HCT116 (cell line): Measurements from ENCODE around the gene ACOT4. TPM values are rescaled to one million over a fixed set of nuclear protein-coding genes. Genes with fewer than 3 reads are reported as not detected.
A peak's percentile ranks its signal among the peaks of the same experiment; 100 is the strongest.

Experiments used
- ATAC-seq: fragments of 200-7000 bp; cut with Tn5 transposase; 2 replicates; pipeline ENCODE4 v1.9.1; 2020; ENCODE audit warnings: mild to moderate bottlenecking, moderate library complexity
- BruUV-seq: library from RNA; stranded (reverse); fragments of 400-500 nt; replicated peaks from 2 replicates; lab custom pipeline; 2021; lab: Mats Ljungman, UMichigan
- CTCF ChIA-PET: fragments of 300-600 bp; sonication (Branson Sonifier 250); formaldehyde crosslinking; loops from one replicate; lab custom pipeline; 2021; ENCODE audit warnings: antibody characterized with exemption; lab: Charles Lee
- POLR2A ChIA-PET: fragments of 300-600, 350-600 bp; sonication (Branson Sonifier 250); formaldehyde crosslinking; loops from one replicate; lab custom pipeline; 2021; ENCODE audit warnings: antibody characterized with exemption; lab: Charles Lee
- RAD21 ChIA-PET, 2 experiments: fragments of 300-600 bp; sonication (Branson Sonifier 250); formaldehyde crosslinking; loops; one replicate each; lab custom pipeline; 2023; ENCODE audit warnings: low total read pairs in 2 of 2; ENCODE audit not compliant: uncharacterized antibody in 2 of 2, unreplicated experiment in 2 of 2, low non-redundant PET in 1 of 2; lab: Charles Lee
- DNase-seq: peaks from one replicate; pipeline ENCODE4 v3.0.0-alpha.2; 2010; ENCODE audit warnings: low read depth, low spot score
- H2AFZ ChIP-seq: fragments of 200-600 bp; shearing (Covaris generic), sonication (generic); 2 replicates; pipeline ENCODE4 v1.6.1; 2017; ENCODE audit warnings: low read depth, mixed run types, mixed read lengths, antibody characterized with exemption, low read length; ENCODE audit not compliant: poor library complexity, severe bottlenecking
- H3K27ac ChIP-seq: 2 replicates; pipeline ENCODE4 v1.5.1; 2012; ENCODE audit warnings: low read depth, low read length
- H3K27me3 ChIP-seq: fragments of 200-600 bp; sonication (generic); 2 replicates; pipeline ENCODE4 v1.6.1; 2016; ENCODE audit warnings: mixed run types, low read length, mixed read lengths; ENCODE audit not compliant: insufficient read depth
- H3K36me3 ChIP-seq, 2 experiments: fragments of 200-500 bp in 1 of 2; fragments of 200-600 bp in 1 of 2; sonication (Bioruptor generic) in 1 of 2; sonication (generic) in 1 of 2; 2 replicates each; pipeline versions ENCODE4 v1.5.1 to v1.6.1; 2014 to 2016; ENCODE audit warnings: low read length in 2 of 2, inconsistent platforms in 1 of 2, mixed read lengths in 1 of 2, mixed run types in 1 of 2; ENCODE audit not compliant: insufficient read depth in 2 of 2, control insufficient read depth in 1 of 2
- H3K4me1 ChIP-seq, 2 experiments: fragments of 200-600 bp in 1 of 2; sonication (generic) in 1 of 2; 2 replicates each; pipeline versions ENCODE4 v1.5.1 to v1.6.1; 2012 to 2017; ENCODE audit warnings: low read length in 2 of 2, inconsistent platforms in 1 of 2, mild to moderate bottlenecking in 1 of 2, mixed read lengths in 1 of 2, mixed run types in 1 of 2, moderate library complexity in 1 of 2; ENCODE audit not compliant: insufficient read depth in 2 of 2, control insufficient read depth in 1 of 2
- H3K4me2 ChIP-seq: fragments of 200-600 bp; sonication (generic); 2 replicates; pipeline ENCODE4 v1.6.1; 2017; ENCODE audit warnings: mixed run types, low read length, mixed read lengths
- H3K4me3 ChIP-seq, 2 experiments: fragments of 200-600 bp in 1 of 2; sonication (generic) in 1 of 2; replicated peaks in 1 of 2; 2 replicates each; pipeline ENCODE4 v1.5.1; 2011 to 2016; ENCODE audit warnings: low read length in 2 of 2, control low read depth in 1 of 2, low read depth in 1 of 2, mild to moderate bottlenecking in 1 of 2, mixed read lengths in 1 of 2, mixed run types in 1 of 2
- H3K79me2 ChIP-seq: fragments of 200-600 bp; sonication (generic); 2 replicates; pipeline ENCODE4 v1.6.1; 2017; ENCODE audit warnings: mild to moderate bottlenecking, mixed run types, low read length, moderate library complexity, mixed read lengths; ENCODE audit not compliant: insufficient read depth
- H3K9ac ChIP-seq: fragments of 200-600 bp; sonication (generic); 2 replicates; pipeline ENCODE4 v1.6.1; 2016; ENCODE audit warnings: low read length, mixed read lengths
- H3K9me2 ChIP-seq: fragments of 200-600 bp; sonication (generic), shearing (Covaris generic); 2 replicates; pipeline ENCODE4 v1.6.1; 2017; ENCODE audit warnings: mixed run types, mild to moderate bottlenecking, moderate library complexity; ENCODE audit not compliant: insufficient read depth
- H3K9me3 ChIP-seq, 2 experiments: fragments of 200-500 bp in 1 of 2; fragments of 200-600 bp in 1 of 2; sonication (Bioruptor generic) in 1 of 2; sonication (generic) in 1 of 2; 2 replicates each; pipeline ENCODE4 v1.6.1; 2014 to 2017; ENCODE audit warnings: low read length in 2 of 2, mixed read lengths in 2 of 2, inconsistent platforms in 1 of 2, low read depth in 1 of 2, mild to moderate bottlenecking in 1 of 2, mixed run types in 1 of 2, moderate library complexity in 1 of 2; ENCODE audit not compliant: control insufficient read depth in 1 of 2, insufficient read depth in 1 of 2
- H4K20me1 ChIP-seq: fragments of 200-600 bp; sonication (generic), shearing (Covaris generic); 2 replicates; pipeline ENCODE4 v1.6.1; 2017; ENCODE audit warnings: mixed run types, mild to moderate bottlenecking, moderate library complexity; ENCODE audit not compliant: insufficient read depth
- CBX3 ChIP-seq: IDR thresholded peaks from 2 replicates; pipeline ENCODE4 v1.6.1; 2012; ENCODE audit warnings: low read depth
- CEBPB ChIP-seq: IDR thresholded peaks from 2 replicates; pipeline ENCODE4 v1.6.1; 2012; ENCODE audit warnings: low read depth
- EZH2 ChIP-seq: fragments of 200-600 bp; sonication (generic); IDR thresholded peaks from 2 replicates; pipeline ENCODE4 v1.6.1; 2017; ENCODE audit warnings: antibody characterized with exemption, mixed run types
- EZH2phosphoT487 ChIP-seq: fragments of 200-600 bp; IDR thresholded peaks from 2 replicates; pipeline ENCODE4 v1.6.1; 2018; ENCODE audit warnings: antibody characterized with exemption, borderline replicate concordance
- POLR2A ChIP-seq: IDR thresholded peaks from 2 replicates; pipeline ENCODE4 v1.7.0; 2011; ENCODE audit warnings: borderline replicate concordance; ENCODE audit not compliant: insufficient read depth, insufficient read length; ENCODE audit errors: extremely low read depth
- POLR2AphosphoS5 ChIP-seq: IDR thresholded peaks from 2 replicates; pipeline ENCODE4 v1.6.1; 2011; ENCODE audit warnings: mild to moderate bottlenecking, low read depth, low read length, moderate library complexity
- SIN3A ChIP-seq: IDR thresholded peaks from 2 replicates; pipeline ENCODE4 v1.6.1; 2012; ENCODE audit warnings: low read depth
- SP1 ChIP-seq: IDR thresholded peaks from 2 replicates; pipeline ENCODE4 v1.6.1; 2012; ENCODE audit warnings: low read depth
- YY1 ChIP-seq: IDR thresholded peaks from 2 replicates; pipeline ENCODE4 v1.6.1; 2011; ENCODE audit warnings: low read length, low read depth, moderate library complexity, mild to moderate bottlenecking; ENCODE audit not compliant: insufficient replicate concordance; ENCODE audit errors: extremely low read depth
- ZFX ChIP-seq: fragments of 450-650 bp; IDR thresholded peaks from 2 replicates; pipeline ENCODE4 v1.6.1; 2017
- intact Hi-C: fragments of 100-400 bp; cut with micrococcal nuclease; formaldehyde crosslinking; loops from 2 replicates; pipeline ENCODE4 v1.10.0; 2022
- total RNA-seq: library from RNA; stranded (reverse); gene quantifications from one replicate; pipeline ENCODE4 v1.2.1, GENCODE V29; 2021; ENCODE audit not compliant: unreplicated experiment
- TF ChIP-seq, protein P1 (sequence below): IDR thresholded peaks from 2 replicates; pipeline ENCODE4 v1.6.1; 2012

Gene ACOT4
- total RNA-seq, 1 experiment from 2014 or later, result not detected

DNA sequence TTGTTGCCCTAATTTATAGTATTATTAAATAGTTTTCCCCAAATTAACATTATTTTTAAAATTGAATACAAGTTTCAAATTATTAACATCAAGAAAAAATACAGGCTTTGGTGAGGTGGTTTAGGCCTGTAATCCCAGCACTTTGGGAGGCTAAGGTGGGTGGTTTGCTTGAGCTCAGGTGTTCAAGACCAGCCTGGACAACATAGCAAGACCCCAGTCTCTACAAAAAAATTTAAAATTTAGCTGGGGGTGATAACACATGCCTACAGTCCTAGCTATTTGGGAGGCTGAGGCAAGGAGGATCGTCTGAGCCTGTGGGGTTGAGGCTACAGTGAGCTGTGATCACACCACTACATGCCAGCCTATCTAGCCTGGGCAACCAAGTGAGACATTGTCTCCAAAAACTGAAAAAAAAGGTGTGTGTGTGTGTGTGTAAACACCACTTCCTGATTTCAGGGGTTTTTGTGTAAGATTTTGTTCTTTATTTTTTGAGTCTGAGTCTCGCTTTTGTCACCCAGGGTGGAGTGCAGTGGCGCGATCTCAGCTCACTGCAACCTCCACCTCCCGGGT, 49.2 kb downstream of the ACOT4 start:
- H4K20me1 ChIP-seq, result no peaks in the 10 kb centered on the region
- peaks cover 12 to 29% of the 10 kb centered on the region in 2 experiments for H3K4me1 ChIP-seq
- no peak overlapping the region for H3K27ac ChIP-seq
- H3K4me2 ChIP-seq, result no peak overlapping the region
- ChIA-PET RAD21 (no interaction called here), CTCF (no interaction called here), POLR2A (no interaction called here)
- no peaks in the 10 kb centered on the region for H3K27me3 ChIP-seq
- DNase-seq (no peak), ATAC-seq (no peak)
- no peaks in the 10 kb centered on the region for H3K36me3 ChIP-seq
- no peak overlapping the region for H2AFZ ChIP-seq
- no peaks in the 10 kb centered on the region for H3K9me3 ChIP-seq
- intact Hi-C loops, result no loop called here
- TF ChIP-seq POLR2A (no peak), EZH2phosphoT487 (no peak)
- no TSS peak for BruUV-seq
- no peak overlapping the region for H3K4me3 ChIP-seq
- no peaks in the 10 kb centered on the region for H3K9me2 ChIP-seq
- H3K9ac ChIP-seq, result no peak overlapping the region
- H3K79me2 ChIP-seq, result peaks cover 11% of the 10 kb centered on the region

DNA sequence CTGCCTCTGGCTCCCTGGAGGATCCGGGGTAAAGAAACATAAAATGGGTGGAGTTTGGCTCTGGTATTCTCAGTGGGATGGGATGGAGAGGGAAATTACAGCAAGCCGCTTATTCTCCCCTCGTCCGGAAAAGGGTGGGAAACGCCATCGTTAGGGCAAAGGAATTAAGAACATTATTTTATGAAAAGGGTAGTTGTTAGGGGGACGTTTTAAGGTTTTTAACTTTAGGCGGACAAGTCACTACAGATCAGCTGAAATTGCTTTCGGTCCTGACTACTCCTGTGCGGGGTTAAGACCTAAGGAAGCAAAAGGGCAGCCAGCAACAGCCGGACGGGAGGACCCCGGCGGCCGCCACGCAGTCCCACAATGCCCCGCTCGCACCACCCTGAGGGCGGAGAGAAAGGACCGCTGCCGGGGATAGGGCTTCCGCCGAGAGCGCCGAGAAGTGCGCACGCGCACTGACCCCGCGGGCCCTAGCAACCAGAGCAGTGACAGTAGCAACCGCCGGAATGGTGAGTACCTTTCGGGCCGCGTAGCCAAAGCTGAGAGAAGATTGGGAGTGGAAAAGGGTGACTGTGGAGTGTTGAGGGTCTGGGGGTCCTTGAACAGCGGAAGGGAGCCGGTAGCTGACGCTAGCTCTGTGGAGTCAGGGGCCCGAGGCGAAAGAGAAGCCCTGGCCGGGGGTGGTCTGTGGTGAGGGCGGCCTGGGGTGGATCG, 53.0 kb downstream of the ACOT4 start, which contains the start of gene DNAL1:
Gene DNAL1, plus strand, starts transcription at position 456 of the 717 bp plus-strand sequence. Its CDS starts 54 bp downstream, at position 510.
- TSS peak; percentile 100 for BruUV-seq
- intact Hi-C loops, result no loop called here
- ChIA-PET CTCF (interaction anchor here (1.1 kb wide), 1 partner anchor 17 kb away, joined by 4 read pairs; no protein-coding TSS in a partner anchor), POLR2A (no interaction called here), RAD21 (no interaction called here)
- Histone ChIP-seq H3K4me1 (peaks cover 12 to 25% of the 10 kb centered on the region in 2 experiments), H3K4me3 (peak within 1 kb of the TSS; percentile 95 to 99), H3K9ac (peak within 1 kb of the TSS; percentile 78), H2AFZ (peak within 1 kb of the TSS; percentile 94), H3K9me2 (no peaks in the 10 kb centered on the region), H3K9me3 (no peaks in the 10 kb centered on the region), H3K27ac (peak within 1 kb of the TSS; percentile 54), H4K20me1 (no peaks in the 10 kb centered on the region), H3K79me2 (peaks cover 11% of the 10 kb centered on the region), H3K27me3 (no peaks in the 10 kb centered on the region), H3K36me3 (no peaks in the 10 kb centered on the region), H3K4me2 (peak within 1 kb of the TSS; percentile 99)
- peak; percentile 99 for ATAC-seq
- DNase-seq, result peak; percentile 71
- TF ChIP-seq POLR2AphosphoS5 (peak; percentile 89), SP1 (0 out of 2 replicates have a peak, but pooled peaks have one; percentile 34), CEBPB (no peak), POLR2A (peak; percentile 85), EZH2 (no peak), YY1 (peak; percentile 69), SIN3A (peak; percentile 82; the same call in 1 of the 2 replicates), CBX3 (peak; percentile 18; the same call in 1 of the 2 replicates), ZFX (peak; percentile 42; the same call in 1 of the 2 replicates)
- TF ChIP-seq, protein P1, sequence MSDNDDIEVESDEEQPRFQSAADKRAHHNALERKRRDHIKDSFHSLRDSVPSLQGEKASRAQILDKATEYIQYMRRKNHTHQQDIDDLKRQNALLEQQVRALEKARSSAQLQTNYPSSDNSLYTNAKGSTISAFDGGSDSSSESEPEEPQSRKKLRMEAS, result peak; percentile 70
